Suppressor macrophage (primary cell): ENCODE data around the gene DIAPH1.
A peak's percentile ranks its signal among the peaks of the same experiment; 100 is the strongest.
"Not testable (repeated sequence)": the region's sequence is repeated elsewhere in the genome, so short reads cannot be mapped to it uniquely, and the experiment has no call there.

Experiments
- DNase-seq, 4 experiments: peaks; one replicate each; pipeline ENCODE4 v3.0.0-alpha.2; 2020 to 2022

DIAPH1 gene

DNA sequence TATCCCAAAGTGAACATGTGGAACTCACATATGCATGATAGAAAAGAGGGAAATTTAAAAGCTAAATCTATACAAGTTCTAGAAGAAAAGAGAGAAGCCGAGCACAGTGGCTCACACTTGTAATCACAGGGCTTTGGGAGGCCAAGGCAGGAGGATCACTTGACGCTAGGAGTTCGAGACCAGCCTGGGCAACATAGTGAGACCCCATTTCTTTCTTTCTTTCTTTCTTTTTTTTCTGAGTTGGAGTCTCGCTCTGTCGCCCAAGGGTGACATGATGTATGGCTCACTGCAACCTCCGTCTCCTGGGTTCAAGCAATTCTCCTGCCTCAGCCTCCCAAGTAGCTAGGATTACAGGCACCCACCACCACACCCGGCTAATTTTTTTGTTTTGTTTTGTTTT lies 8.9 kb downstream of the DIAPH1 start:
- not testable (repeated sequence) for DNase-seq

DNA sequence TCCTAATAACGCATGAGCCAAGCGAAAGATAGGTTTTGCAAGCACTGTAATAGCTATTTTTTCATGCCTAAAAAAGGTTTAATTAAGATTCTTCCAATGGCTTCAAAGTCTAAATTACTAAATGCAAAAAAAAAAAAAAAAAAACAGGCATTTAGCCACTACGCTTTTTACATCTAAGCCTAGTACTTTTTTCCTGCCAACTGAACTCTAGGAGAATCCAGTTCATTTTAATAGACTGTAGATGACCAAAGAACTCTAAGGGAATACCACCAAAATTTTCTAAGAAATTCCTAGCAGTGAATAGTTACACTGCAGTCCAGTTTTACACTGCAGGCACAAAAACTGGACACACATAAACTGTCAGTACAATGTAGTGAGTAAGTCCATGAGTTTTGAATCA lies 9.8 kb downstream of the DIAPH1 start:
- no peak for DNase-seq

DNA sequence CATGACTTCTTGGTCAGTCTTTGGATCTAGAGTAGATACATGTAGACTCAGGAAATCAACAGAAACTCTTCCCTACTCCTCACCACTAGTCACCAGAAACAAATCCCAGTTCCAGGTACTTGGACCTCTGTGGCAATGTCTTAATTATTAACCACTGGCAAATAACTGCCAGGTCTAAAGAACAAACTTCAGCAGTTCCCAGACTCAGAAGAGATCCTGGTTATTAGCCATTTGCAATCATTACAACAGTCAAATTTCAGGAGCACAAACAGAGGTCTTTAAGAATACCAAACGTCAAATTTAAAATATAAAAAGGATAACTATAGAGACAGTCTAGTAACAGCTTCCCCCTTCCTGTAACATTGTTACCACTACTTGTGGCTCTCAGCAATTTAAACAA lies 10.2 kb downstream of the DIAPH1 start:
- no peak for DNase-seq

DNA sequence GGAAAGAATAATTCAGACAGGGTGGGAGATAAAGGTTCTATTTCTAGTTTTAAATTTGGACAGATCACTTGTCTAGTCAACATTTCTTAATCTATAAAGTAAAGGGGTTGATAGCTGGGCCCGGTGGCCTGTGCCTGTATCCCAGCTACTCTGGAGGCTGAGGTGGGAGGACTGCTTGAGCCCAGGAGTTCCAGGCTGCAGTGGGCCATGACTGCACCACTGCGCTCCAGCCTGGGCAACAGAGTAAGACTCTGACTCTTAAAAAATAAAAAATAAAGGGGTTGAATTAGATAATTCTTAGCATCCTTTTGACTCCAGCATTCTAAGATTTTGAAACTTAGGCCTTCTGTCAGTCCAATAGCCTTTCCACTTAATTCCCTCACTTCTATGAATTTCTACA lies 10.8 kb downstream of the DIAPH1 start:
- no peak for DNase-seq

DNA sequence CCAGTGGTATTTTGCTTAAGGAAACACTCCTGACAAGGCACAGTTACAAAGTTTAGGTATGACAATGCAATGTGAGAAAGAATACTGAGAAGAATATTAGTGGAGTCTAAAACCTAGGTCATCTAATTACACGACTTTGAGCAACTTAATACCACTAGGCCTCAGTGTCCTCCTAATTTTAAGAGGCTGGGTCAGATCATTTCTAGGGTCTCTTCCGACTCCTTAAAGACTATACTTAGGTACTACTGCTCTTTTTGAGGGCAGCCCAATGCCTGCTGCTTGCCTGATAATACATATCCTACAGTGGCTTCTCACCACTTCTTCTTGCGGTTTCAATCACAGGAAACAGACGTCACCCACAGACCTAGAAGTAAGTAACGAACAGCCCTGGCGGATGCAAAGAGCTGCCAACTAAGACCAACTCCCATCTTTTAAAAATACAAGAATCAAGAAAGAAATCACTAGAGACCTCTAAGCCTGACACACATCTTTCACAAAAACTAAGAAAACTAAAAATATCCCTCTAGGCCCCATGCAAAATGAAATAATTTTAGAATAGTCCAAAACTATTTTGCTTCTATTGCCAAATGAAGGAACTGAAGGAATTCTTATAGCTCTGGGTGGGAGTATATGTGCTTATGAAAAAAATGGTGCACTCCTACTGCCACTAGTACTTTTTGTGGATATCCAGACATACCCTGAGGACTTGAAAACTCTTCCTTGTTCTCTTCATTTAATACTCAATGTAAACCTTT lies 13.1 kb downstream of the DIAPH1 start:
- peak; percentile 80 to 91 (median 86) for DNase-seq

DNA sequence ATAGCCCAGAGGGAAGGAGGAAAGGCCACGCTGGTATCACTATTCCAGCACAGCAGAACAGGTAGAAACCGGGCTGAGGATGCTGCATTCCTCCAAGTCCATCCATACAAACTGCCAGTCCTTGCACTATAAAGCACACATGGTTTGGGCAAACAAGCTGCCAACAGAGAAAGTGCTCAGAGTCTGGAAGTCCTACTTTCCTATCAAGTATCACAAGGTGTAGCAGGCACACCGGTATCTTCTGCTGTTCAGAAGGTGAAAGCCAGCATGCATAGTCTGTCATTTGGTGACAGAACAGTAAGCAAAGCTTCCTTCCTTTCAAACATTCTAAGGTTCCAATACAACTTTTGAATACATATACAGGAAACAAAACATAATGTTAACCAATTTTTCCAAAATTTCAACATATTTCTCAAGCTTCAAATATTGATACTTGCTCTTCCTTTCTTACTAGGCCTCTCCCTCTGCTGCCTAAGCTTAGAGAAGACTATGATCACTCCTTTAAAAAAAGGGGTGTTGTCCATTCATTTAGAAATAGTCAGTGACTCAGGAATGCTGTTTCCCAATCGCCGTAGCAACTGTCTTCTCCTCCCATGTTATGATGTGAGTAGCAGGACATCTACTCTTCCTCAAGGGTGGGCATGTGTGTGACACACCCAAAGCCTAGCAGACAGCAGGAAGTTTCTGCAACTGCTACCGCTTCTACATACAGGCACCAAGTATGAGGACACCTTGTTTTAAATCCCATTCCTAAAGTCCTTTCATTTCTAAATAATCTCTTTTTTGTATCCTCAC lies 14.7 kb downstream of the DIAPH1 start:
- peak; percentile 89 to 97 (median 92) for DNase-seq

DNA sequence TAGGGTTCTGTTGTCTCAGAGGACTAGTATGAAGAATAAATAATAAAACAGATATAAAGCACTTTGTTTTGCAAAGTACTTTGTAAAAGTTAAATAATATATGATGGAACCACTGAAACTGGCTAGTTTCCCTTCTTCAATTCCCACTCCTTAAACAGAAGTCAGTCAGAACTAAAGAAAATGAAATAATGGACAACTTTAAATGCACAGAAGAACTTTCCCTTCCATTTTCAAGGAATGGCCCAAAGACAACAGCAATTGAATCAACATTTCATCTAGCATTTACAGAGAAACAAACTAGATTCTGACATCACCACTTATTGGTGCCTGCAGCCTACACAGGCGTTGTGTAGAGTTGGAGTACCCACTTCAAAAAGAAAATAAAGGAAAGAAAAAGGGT lies 16.2 kb downstream of the DIAPH1 start:
- DNase-seq: no peak

DNA sequence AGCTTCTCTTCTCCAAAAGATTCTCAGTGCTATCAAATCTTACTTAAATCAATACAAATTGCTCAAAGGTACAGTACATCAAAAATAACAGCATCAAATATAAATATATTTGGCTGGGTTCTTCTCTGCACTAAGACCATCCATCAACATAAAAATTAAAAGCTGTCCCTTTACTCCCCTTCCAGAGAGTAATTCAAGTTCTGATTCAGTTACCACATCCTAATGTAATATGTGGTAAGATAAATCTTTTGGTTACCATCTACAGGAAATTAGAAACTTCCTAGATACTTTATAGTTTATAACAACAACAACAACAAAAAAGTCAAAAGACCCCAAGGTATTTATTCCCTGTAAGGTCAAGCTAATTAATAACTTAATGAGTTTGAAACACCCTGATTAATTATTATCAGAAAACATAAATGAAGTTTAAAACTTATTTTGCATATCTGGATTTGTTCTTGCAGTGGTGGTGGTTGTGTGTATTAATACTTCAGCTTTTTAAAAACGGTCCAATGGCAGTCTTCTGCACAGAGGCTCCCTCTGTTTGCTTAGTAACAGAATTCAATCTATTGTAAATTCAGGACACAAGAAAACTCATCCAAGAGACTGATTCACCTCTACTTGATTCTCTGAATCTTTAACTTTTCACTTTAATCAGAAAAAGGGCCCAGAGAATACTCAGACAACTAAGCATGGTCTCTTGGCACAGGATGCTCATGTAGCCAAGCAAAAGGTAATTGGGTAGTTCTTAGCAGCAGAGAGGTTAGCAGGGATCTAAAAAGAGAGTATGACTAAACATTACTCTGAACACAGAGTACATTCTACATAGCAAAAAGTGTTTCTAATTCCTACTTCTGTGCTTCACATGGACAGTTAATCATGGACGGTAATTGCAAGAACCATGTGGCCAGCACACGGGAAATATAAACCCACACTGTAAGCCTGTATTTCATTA lies 20.1 kb downstream of the DIAPH1 start:
- DNase-seq: no peak

GRCh38 chr5:141597814-141598213 lies 21.0 kb downstream of the DIAPH1 start:
- DNase-seq: no peak

DNA sequence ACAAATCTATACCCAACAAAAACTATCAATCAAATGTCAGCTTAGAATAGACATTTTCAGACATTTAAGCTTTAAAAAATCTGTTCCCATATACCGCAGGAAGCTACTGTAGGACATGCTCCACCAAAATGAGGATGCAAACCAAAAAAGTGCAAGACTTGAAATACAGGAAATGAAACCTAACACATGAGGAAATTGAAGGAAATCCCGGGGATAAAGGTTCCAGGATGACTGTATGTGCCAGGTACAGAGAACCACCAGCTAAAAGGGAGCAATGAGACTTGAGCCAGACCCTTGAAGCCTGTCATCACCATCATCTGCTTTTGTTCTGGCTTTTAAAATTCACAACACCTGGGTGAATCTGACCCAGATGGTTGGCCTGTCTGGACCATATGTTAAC lies 21.4 kb downstream of the DIAPH1 start:
- peak; percentile 27 to 68 (median 50) for DNase-seq

GRCh38 chr5:141596867-141597266 lies 21.9 kb downstream of the DIAPH1 start:
- DNase-seq: no peak

DNA sequence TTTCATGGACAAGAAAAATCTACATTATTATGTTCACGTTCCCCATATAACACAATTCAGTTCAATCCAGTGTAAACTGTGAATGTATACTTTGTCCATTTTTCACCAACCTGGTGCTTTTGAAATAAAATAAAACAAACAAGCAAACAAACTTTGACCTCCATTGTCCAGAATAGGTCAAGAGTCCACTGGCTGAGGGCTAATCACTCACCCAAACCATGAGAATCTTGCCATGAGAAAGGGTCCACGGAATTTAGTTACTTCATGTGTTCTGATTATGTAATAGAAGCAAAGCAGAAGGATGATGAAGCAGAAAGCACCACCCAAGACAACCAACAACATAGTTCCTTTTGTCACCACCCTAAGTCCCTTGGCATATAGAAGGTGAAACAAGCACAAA lies 28.7 kb downstream of the DIAPH1 start:
- peak; percentile 29 to 73 (median 56) for DNase-seq

- no peak for DNase-seq
These were observed 32.6 kb downstream of the DIAPH1 start for GRCh38 chr5:141586246-141586645.

DNA sequence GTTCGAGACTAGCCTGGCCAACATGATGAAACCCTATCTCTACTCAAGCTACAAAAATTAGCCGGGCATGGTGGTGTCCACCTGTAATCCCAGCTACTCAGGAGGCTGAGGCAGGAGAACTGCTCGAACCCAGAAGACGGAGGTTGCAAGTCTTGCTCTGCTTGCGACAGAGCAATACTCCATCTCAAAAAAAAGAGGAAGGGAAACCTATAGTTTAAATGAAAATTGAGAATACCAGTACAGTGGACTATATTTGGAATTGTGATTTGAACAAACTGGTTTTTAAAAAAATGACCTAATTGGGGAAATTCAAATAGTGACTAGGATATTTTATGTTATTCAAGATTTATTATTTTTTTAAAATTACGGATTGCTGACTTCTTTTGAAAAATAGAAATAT lies 33.2 kb downstream of the DIAPH1 start:
- DNase-seq: peak in 2 of 4 experiments; percentile 37 to 55

DNA sequence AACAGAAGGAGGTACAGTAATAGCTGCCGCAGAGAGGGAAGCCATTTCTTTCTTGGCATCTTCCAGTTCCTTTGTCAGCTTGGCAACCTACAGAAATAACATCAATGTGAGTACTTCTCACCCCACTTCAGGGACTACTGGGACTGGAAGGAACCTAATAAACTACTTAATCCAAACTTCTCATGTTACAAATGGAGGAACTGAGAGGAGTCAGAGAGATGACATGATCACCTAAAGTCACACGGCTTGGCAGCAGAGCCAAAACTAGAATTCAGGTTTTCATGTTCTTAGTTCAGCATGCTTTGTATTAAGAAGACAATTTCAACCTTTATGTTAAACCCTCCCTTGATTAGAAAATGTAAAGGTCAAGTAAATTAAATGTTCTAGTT lies 44.7 kb downstream of the DIAPH1 start:
- DNase-seq: no peak

DNA sequence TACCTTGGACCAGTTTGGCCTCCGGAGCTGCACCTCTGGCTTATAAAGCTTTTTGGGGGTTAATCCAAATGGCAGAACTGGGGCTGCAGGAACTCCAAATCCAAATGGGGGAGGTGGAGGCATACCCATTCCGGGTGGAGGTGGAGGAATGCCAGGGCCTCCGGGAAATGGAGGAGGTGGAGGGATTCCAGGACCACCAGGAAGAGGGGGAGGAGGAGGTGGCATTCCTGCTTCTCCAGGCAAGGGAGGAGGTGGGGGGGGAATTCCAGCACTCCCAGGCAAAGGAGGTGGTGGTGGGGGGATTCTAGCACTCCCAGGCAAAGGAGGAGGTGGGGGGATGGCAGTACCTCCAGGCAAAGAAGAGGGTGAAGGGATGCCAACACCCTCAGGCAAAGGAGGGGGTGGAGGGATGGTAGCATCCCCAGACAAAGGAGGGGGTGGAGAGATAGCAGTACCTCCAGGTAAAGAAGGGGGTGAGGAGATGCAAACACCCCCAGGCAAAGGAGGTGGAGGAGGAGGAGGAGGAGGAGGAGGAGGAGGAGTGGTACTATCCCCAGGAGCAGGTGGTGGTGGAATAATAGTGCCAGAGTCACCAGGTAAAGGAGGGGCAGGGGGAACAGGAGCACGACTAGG lies 45.2 kb downstream of the DIAPH1 start:
- no peak for DNase-seq

GRCh38 chr5:141570655-141571054 lies 48.1 kb downstream of the DIAPH1 start:
- DNase-seq: peak in 2 of 4 experiments; percentile 67 to 70

DNA sequence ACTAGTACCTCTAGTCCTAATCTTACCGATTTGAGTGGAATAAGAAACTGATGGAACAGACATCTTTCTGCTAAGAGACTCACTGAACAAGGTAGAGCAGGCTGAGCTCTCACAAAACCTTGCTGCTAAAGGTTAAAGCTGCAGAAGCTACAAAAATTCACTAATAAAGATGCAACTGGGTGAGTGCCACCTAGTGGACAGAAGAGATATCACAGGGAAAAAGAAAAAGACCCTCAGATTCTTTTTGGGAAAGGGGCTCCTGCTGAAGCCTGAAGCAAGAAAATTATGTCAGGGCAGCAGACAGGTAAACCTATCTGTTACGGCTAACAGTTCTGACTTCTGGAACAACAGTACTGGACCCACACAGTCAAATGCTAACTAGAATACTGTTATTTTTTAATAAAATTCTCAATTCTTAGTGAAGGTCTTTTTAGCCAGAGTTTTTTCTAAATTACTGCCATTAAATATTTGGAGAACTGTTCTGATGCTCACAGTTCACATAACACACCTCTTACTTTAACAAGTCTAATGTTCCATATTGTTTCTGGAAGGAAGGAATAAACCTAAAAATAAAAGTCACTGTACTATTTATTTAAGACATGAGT lies 51.2 kb downstream of the DIAPH1 start:
- DNase-seq: peak in 3 of 4 experiments; percentile 26 to 44 (median 26)

DNA sequence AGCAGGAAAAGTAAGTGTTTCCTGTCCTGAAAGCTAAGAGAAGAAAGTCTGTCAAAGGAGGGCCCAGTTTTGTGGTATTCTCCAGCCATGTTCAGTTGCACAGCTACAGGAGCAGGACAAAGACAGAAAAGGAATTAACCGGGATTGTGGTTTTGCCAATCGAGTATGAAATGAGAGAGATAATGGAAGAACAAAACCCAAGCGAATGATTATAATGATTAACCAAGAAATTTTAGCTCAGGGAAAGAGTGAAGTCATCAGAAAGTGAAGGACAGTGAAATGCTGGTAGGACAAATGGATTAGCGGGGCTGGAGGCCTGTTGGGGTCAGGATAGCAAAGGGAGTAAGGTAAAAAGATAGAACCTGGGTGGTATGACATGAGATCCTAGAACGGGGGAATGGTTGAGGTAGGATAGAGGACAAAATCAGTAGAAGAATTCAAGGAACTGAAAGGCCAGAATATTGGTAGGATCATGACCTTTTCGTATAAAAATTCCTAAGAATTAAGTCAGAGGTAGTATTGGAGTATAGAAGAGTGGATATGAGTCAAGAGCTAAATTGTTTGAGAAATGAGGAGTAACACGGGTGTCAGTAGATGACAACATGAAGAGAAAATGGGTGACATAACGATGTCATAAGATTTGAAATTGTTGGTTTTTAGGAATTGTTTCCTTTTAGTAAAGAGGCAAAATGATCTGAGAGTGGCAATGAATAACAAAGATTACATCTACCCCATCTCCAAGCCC lies 52.8 kb downstream of the DIAPH1 start:
- DNase-seq: no peak

DNA sequence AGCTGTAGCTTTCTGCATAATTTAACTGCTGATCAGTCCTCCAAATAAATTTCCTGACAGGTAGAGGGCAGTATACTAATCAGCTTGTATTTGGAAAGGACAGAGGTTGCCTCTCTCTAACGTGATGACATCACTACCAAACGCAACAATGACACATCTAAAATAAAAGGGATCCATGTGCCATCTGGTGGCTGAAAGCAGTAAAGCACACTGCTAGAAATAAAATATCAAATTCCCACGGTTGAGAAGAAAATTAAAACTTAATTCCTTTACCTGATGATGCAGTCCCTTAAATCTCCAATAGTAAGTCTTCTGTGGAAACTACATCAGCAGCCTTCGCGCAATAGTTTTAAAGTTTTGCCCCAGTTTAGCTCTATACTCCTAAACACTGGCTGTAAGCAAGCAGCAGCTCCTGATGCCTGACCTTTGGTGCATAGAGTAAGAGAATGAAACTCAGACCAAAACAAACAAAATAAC lies 54.5 kb downstream of the DIAPH1 start:
- peak; percentile 85 to 97 (median 92) for DNase-seq
